WERI-Rb-1 (cell line): Measurements from ENCODE around the gene TAF9B.
A peak's percentile ranks its signal among the peaks of the same experiment; 100 is the strongest.

Source experiments
- DNase-seq: peaks from one replicate; pipeline ENCODE4 v3.0.0-alpha.2; 2020
- H3K27ac ChIP-seq: fragments of 250-450 bp; sonication (Bioruptor Pico); 2 replicates; pipeline ENCODE4 v1.5.1; 2020; ENCODE audit warnings: mild to moderate bottlenecking, moderate library complexity
- H3K27me3 ChIP-seq: fragments of 250-450 bp; sonication (Bioruptor Pico); 2 replicates; pipeline ENCODE4 v1.5.1; 2021; ENCODE audit warnings: mild to moderate bottlenecking, low read depth, moderate library complexity; ENCODE audit not compliant: insufficient read depth, severe bottlenecking
- H3K36me3 ChIP-seq: fragments of 250-450 bp; sonication (Bioruptor Pico); 2 replicates; pipeline ENCODE4 v1.5.1; 2020; ENCODE audit warnings: mild to moderate bottlenecking, moderate library complexity
- H3K4me3 ChIP-seq: 2 replicates; pipeline ENCODE4 v1.5.1; 2011; ENCODE audit warnings: low read depth, mild to moderate bottlenecking, control low read depth, low read length
- H3K9me3 ChIP-seq: fragments of 250-450 bp; sonication (Bioruptor Pico); 2 replicates; pipeline ENCODE4 v1.5.1; 2021; ENCODE audit warnings: mild to moderate bottlenecking, moderate library complexity; ENCODE audit not compliant: severe bottlenecking
- TF ChIP-seq, protein P1 (sequence below): IDR thresholded peaks from 2 replicates; pipeline ENCODE4 v1.5.1; 2011; ENCODE audit warnings: low read depth, mild to moderate bottlenecking, control low read depth, inconsistent platforms, low read length

TAF9B gene

DNA sequence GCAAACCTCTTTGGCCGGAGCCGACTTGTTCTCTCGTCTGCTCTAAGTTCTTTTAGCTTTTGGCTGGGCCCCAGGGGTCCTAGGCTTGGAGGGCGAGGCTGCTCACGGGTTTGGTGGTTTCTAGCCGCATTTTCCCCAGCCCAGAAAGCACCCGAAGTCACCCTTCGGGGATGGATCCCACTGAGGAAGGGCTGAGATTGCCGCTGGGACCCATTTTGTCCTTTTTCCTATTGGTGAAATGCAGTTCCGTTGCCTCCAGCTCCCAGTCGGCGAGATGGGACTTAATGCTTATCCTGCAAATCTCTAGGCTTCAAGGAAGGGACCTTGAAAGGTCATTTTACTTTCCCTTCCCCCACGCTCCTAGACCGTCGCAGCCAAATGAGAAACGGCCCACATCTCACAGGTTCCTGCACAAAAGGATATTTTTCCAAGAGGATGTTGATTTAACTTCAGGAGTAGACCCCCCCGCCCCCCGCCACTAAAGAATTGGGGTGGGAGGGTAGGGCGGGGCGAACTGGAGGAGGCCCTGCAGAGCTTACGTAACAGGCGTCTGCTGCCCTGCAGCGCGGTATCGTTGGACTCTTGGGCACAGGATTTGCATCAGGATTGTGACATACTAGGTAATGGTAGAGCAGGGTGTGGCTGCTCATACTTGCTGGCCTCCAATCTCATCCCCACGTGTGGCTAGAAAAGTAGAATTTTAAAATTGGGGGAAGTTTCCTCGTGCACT, 34.8 kb downstream of the TAF9B start:
- peaks cover 4% of the 10 kb centered on the region for H3K36me3 ChIP-seq
- peaks cover 2% of the 10 kb centered on the region for H3K9me3 ChIP-seq
- peak overlapping the region; percentile 72 for H3K4me3 ChIP-seq
- peak; percentile 35 for DNase-seq
- H3K27me3 ChIP-seq, result peaks cover 3% of the 10 kb centered on the region
- TF ChIP-seq, protein P1, sequence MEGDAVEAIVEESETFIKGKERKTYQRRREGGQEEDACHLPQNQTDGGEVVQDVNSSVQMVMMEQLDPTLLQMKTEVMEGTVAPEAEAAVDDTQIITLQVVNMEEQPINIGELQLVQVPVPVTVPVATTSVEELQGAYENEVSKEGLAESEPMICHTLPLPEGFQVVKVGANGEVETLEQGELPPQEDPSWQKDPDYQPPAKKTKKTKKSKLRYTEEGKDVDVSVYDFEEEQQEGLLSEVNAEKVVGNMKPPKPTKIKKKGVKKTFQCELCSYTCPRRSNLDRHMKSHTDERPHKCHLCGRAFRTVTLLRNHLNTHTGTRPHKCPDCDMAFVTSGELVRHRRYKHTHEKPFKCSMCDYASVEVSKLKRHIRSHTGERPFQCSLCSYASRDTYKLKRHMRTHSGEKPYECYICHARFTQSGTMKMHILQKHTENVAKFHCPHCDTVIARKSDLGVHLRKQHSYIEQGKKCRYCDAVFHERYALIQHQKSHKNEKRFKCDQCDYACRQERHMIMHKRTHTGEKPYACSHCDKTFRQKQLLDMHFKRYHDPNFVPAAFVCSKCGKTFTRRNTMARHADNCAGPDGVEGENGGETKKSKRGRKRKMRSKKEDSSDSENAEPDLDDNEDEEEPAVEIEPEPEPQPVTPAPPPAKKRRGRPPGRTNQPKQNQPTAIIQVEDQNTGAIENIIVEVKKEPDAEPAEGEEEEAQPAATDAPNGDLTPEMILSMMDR, result no peak
- H3K27ac ChIP-seq, result peak overlapping the region; percentile 84

DNA sequence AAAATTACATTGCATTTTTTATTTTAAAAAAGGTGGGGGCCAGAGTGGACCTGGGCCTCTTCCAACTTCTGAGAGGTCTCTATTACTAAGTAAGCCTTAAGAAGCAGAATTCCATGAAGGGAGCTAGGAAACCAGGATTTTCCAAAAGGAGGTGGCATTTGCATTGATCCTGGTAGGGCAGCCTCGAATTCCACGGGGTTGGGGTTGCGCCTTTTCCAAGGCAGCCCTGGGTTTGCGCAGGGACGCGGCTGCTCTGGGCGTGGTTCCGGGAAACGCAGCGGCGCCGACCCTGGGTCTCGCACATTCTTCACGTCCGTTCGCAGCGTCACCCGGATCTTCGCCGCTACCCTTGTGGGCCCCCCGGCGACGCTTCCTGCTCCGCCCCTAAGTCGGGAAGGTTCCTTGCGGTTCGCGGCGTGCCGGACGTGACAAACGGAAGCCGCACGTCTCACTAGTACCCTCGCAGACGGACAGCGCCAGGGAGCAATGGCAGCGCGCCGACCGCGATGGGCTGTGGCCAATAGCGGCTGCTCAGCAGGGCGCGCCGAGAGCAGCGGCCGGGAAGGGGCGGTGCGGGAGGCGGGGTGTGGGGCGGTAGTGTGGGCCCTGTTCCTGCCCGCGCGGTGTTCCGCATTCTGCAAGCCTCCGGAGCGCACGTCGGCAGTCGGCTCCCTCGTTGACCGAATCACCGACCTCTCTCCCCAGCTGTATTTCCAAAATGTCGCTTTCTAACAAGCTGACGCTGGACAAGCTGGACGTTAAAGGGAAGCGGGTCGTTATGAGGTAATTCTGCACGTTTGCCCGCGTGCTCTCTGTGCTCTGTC, 35.6 kb downstream of the TAF9B start, which contains the start of gene PGK1:
Gene PGK1 (plus strand): TSS at position 626 of the 824 bp plus-strand sequence. CDS start 93 bp downstream, at position 719.
- H3K36me3 ChIP-seq, result peaks cover 4% of the 10 kb centered on the region
- H3K27me3 ChIP-seq, result peaks cover 3% of the 10 kb centered on the region
- peak within 1 kb of the TSS; percentile 84 for H3K27ac ChIP-seq
- H3K4me3 ChIP-seq, result peak within 1 kb of the TSS; percentile 72
- DNase-seq, result peak; percentile 94
- TF ChIP-seq, protein P1, result no peak
- H3K9me3 ChIP-seq, result peaks cover 2% of the 10 kb centered on the region

DNA sequence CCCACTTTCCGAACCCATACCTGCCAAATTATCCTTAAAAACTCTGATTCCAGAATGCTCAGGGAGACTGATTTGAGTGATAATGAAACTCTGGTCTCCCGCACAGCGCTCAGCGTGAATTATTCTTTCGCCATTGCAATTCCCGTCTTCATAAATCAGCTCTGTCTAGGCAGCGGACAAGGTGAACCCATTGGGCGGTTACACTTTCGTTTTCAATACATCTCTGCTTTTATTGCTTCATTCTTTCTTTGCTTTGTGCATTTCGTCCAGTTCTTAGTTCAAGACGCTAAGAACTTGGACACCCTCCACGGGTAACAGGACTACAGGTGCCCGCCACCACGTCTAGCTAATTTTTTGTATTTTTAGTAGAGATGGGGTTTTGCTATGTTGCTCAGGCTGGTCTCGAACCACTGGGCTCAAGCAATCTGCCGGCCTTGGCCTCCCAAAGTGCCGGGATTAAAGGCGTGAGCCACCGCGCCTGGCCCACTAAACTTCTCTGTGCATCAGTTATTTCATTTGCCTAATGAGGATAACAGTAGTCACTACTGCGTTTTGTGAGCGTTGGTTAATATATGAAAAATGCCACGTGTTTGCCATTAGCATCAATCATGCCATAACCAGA, 36.3 kb downstream of the TAF9B start:
- no peak for DNase-seq
- H3K4me3 ChIP-seq, result peak overlapping the region; percentile 40
- peaks cover 2% of the 10 kb centered on the region for H3K9me3 ChIP-seq
- TF ChIP-seq, protein P1, result no peak
- peaks cover 3% of the 10 kb centered on the region for H3K27me3 ChIP-seq
- peaks cover 4% of the 10 kb centered on the region for H3K36me3 ChIP-seq
- peak overlapping the region; percentile 81 for H3K27ac ChIP-seq

DNA sequence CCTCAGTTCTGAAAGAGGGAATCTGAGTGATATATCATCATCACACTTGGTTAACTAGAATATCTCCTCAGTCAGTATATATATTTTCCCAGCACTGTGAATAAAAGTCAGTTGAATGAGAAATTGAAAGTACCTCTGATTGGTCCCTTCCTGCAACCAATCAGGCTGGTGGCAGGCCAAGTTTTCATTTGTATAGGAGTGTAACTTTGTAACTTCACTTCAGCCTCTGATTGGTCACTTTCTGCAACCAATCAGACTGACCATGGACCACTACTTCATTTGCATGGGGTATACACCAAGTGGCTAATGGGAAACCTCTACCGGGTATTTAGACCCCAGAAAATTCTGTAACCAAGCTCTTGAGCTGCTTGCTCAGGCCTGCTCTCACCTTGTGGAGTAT, 37.4 kb downstream of the TAF9B start:
- peaks cover 3% of the 10 kb centered on the region for H3K27me3 ChIP-seq
- H3K4me3 ChIP-seq, result no peak overlapping the region
- peaks cover 2% of the 10 kb centered on the region for H3K9me3 ChIP-seq
- no peak overlapping the region for H3K27ac ChIP-seq
- H3K36me3 ChIP-seq, result peaks cover 4% of the 10 kb centered on the region
- no peak for DNase-seq
- TF ChIP-seq, protein P1, result no peak

DNA sequence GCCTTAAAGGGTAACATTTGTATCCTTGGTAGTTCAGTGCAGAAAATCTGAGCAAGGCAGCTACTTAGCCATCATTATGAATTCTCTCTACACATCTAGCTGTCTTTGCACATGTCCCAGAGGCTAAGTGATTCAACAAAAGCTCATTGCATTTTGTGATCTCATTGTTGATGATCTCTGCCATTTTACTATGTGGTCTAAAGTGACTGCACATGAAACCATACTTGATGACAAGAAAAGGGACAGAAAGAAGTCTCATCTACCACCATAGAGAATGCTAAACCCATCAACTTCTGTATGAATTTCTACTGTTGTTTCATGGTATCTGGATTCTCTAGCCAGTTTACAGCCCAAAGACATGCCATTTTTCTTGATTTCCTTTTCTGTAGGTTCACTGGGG, 41.3 kb downstream of the TAF9B start:
- no peak for DNase-seq
- TF ChIP-seq, protein P1, result no peak
- no peak overlapping the region for H3K4me3 ChIP-seq
- H3K27ac ChIP-seq, result no peak overlapping the region
- H3K36me3 ChIP-seq, result no peaks in the 10 kb centered on the region
- peaks cover 6% of the 10 kb centered on the region for H3K27me3 ChIP-seq
- no peaks in the 10 kb centered on the region for H3K9me3 ChIP-seq
